GM20431 (cell line): ENCODE data around the gene NUP42.

ENCODE experiments used
- in situ Hi-C: fragments of 300-500 bp; cut with MseI, MboI; formaldehyde crosslinking; loops from one replicate; pipeline ENCODE4 v1.15.0; 2020; ENCODE audit warnings: low sequenced_read_pairs; ENCODE audit not compliant: unreplicated experiment

The NUP42 gene

GRCh38 chr7:23230641-23231101 is 48.8 kb downstream of the NUP42 start:
- in situ Hi-C loops, result no loop called here

- in situ Hi-C loops, result no loop called here
Measured at GRCh38 chr7:23232966-23233365, 51.1 kb downstream of the NUP42 start.

- in situ Hi-C loops, result no loop called here
Measured at GRCh38 chr7:23234569-23235296, 52.9 kb downstream of the NUP42 start.

GRCh38 chr7:23235813-23236221 is 54.0 kb downstream of the NUP42 start:
- in situ Hi-C loops, result no loop called here

- in situ Hi-C loops, result no loop called here
Measured at GRCh38 chr7:23237000-23237399, 55.2 kb downstream of the NUP42 start.

- in situ Hi-C loops, result no loop called here
Measured at GRCh38 chr7:23238983-23239652, 57.3 kb downstream of the NUP42 start.

- in situ Hi-C loops, result no loop called here
Measured at GRCh38 chr7:23239698-23240097, 57.9 kb downstream of the NUP42 start.

GRCh38 chr7:23242321-23242720 is 60.5 kb downstream of the NUP42 start:
- in situ Hi-C loops, result no loop called here

GRCh38 chr7:23242935-23243334 is 61.1 kb downstream of the NUP42 start:
- in situ Hi-C loops, result no loop called here

- in situ Hi-C loops, result no loop called here
Measured at GRCh38 chr7:23246555-23246954, 64.7 kb downstream of the NUP42 start, which contains the start of gene GPNMB. GPNMB (plus strand) TSS chr7:23246775; CDS start chr7:23246858, 83 bp downstream.

- in situ Hi-C loops, result no loop called here
Measured at GRCh38 chr7:23247046-23247602, 65.3 kb downstream of the NUP42 start.

- in situ Hi-C loops, result no loop called here
Measured at GRCh38 chr7:23247603-23248335, 65.9 kb downstream of the NUP42 start.

GRCh38 chr7:23249486-23249885 is 67.6 kb downstream of the NUP42 start:
- in situ Hi-C loops, result no loop called here
